RWPE2 (cell line): ENCODE measurements around the gene MYPN.

Experiments used
- ATAC-seq: fragments of 200-7000 bp; cut with Tn5 transposase; 3 replicates; pipeline ENCODE4 v1.9.1; 2021; ENCODE audit warnings: low read depth
- DNase-seq: peaks from one replicate; pipeline ENCODE4 v3.0.0-alpha.2; 2020; ENCODE audit warnings: low spot score
- H3K27ac ChIP-seq: fragments of 450-650 bp; 2 replicates; pipeline ENCODE4 v1.5.1; 2017; ENCODE audit warnings: mild to moderate bottlenecking; ENCODE audit not compliant: poor library complexity, severe bottlenecking
- H3K27me3 ChIP-seq: fragments of 250-450 bp; sonication (Bioruptor Pico); 2 replicates; pipeline ENCODE4 v1.5.1; 2021; ENCODE audit warnings: mild to moderate bottlenecking, moderate library complexity; ENCODE audit not compliant: insufficient read depth, poor library complexity, severe bottlenecking
- H3K36me3 ChIP-seq: fragments of 250-450 bp; sonication (Bioruptor Pico); 2 replicates; pipeline ENCODE4 v1.5.1; 2020; ENCODE audit warnings: low read depth, mild to moderate bottlenecking, moderate library complexity
- H3K4me1 ChIP-seq: fragments of 250-450 bp; sonication (Bioruptor Pico); 2 replicates; pipeline ENCODE4 v1.5.1; 2021; ENCODE audit warnings: mild to moderate bottlenecking, moderate library complexity; ENCODE audit not compliant: insufficient read depth, poor library complexity, severe bottlenecking
- H3K4me3 ChIP-seq: fragments of 250-450 bp; sonication (Bioruptor Pico); 2 replicates; pipeline ENCODE4 v1.5.1; 2021; ENCODE audit warnings: mild to moderate bottlenecking, moderate library complexity; ENCODE audit not compliant: severe bottlenecking
- H3K9me3 ChIP-seq: fragments of 250-450 bp; sonication (Bioruptor Pico); 2 replicates; pipeline ENCODE4 v1.5.1; 2021; ENCODE audit warnings: mild to moderate bottlenecking, moderate library complexity; ENCODE audit not compliant: severe bottlenecking
- TF ChIP-seq, protein P1 (sequence below): fragments of 450-650 bp; IDR thresholded peaks from one replicate; pipeline ENCODE4 v1.5.1; 2017; ENCODE audit warnings: mild to moderate bottlenecking, moderate library complexity; ENCODE audit not compliant: poor library complexity, severe bottlenecking

Gene MYPN

DNA sequence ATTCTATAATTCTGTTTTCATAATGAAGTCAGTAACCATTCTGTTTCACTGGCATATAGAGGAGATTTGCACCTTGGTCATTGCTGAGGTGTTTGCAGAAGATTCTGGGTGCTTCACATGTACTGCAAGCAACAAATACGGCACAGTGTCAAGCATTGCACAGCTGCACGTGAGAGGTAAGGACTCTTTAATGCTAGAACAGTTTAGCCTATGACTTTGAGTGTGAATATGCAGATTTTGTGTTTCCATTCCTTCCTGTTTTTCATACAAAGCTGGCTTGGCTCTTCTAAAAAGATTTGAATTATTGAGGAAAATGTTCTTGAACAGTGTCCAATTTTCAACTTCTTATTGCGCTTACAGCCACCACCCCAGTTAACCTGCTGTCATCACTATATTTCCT lies 56.4 kb downstream of the MYPN start:
- H3K27me3 ChIP-seq, result no peaks in the 10 kb centered on the region
- TF ChIP-seq, protein P1, sequence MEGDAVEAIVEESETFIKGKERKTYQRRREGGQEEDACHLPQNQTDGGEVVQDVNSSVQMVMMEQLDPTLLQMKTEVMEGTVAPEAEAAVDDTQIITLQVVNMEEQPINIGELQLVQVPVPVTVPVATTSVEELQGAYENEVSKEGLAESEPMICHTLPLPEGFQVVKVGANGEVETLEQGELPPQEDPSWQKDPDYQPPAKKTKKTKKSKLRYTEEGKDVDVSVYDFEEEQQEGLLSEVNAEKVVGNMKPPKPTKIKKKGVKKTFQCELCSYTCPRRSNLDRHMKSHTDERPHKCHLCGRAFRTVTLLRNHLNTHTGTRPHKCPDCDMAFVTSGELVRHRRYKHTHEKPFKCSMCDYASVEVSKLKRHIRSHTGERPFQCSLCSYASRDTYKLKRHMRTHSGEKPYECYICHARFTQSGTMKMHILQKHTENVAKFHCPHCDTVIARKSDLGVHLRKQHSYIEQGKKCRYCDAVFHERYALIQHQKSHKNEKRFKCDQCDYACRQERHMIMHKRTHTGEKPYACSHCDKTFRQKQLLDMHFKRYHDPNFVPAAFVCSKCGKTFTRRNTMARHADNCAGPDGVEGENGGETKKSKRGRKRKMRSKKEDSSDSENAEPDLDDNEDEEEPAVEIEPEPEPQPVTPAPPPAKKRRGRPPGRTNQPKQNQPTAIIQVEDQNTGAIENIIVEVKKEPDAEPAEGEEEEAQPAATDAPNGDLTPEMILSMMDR, result no peak
- no peak overlapping the region for H3K4me3 ChIP-seq
- H3K9me3 ChIP-seq, result no peaks in the 10 kb centered on the region
- H3K27ac ChIP-seq, result no peak overlapping the region
- DNase-seq (no peak), ATAC-seq (no peak)
- H3K36me3 ChIP-seq, result no peaks in the 10 kb centered on the region
- H3K4me1 ChIP-seq, result no peaks in the 10 kb centered on the region

- Histone ChIP-seq H3K27me3 (no peaks in the 10 kb centered on the region), H3K4me1 (no peaks in the 10 kb centered on the region), H3K36me3 (no peaks in the 10 kb centered on the region), H3K4me3 (no peak overlapping the region), H3K27ac (no peak overlapping the region), H3K9me3 (no peaks in the 10 kb centered on the region)
- ATAC-seq (no peak), DNase-seq (no peak)
- TF ChIP-seq, protein P1, result no peak
These were observed 57.7 kb downstream of the MYPN start for GRCh38 chr10:68166871-68167585.

GRCh38 chr10:68167586-68168189 lies 58.4 kb downstream of the MYPN start:
- Histone ChIP-seq H3K9me3 (no peaks in the 10 kb centered on the region), H3K36me3 (no peaks in the 10 kb centered on the region)
- no peak for ATAC-seq

GRCh38 chr10:68171539-68172080 lies 62.3 kb downstream of the MYPN start:
- peaks cover 7% of the 10 kb centered on the region for H3K4me1 ChIP-seq
- no peak for ATAC-seq
- H3K36me3 ChIP-seq, result no peaks in the 10 kb centered on the region

More at GRCh38 chr10:68167586-68168189, 58.4 kb downstream of the MYPN start:
- no peak overlapping the region for H3K27ac ChIP-seq
- DNase-seq, result no peak
- H3K27me3 ChIP-seq, result no peaks in the 10 kb centered on the region
- TF ChIP-seq, protein P1, result no peak
- no peaks in the 10 kb centered on the region for H3K4me1 ChIP-seq
- no peak overlapping the region for H3K4me3 ChIP-seq

More at GRCh38 chr10:68171539-68172080, 62.3 kb downstream of the MYPN start:
- Histone ChIP-seq H3K27ac (no peak overlapping the region), H3K9me3 (no peaks in the 10 kb centered on the region), H3K4me3 (no peak overlapping the region), H3K27me3 (no peaks in the 10 kb centered on the region)
- DNase-seq, result no peak
- TF ChIP-seq, protein P1, result no peak
